GM21737 (cell line): ENCODE results near the gene DOCK1.

Experiments used
- ATAC-seq: cut with Tn5 transposase; IDR thresholded peaks from one replicate; pipeline ENCODE4 v1.9.1; 2021; ENCODE audit warnings: mild to moderate bottlenecking, moderate library complexity; ENCODE audit not compliant: unreplicated experiment

The DOCK1 gene

DNA sequence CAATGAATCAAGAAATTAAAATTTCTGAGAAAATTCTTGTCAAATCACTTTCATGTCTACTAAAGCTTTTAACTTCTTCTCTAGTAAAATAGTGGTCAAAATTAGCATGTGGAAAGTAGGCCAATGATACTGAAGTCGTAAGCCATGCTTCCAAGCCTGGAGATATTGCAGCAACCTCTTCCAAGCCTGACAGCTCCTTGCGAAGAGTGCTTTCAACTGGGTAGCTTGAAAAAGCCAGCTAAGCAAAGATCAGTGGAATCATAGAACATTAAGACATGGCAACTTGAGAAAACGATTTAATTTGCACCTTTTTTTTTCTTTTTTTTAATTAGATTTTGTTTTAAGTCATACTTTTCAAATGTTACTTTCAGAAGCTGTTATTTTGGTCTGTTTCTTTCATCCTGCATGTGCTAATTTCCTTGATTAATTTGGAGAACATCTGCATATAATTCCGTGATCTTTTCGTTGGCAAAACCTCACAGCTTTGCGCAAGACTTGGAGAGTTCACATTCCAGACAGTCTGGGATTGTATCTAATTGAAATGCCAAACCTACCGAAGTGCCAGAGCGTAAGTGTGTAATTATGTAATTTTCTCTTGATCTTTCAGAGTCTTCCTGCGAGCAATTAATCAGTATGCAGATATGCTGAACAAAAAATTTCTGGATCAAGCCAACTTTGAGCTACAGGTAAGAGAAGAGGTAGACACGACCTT lies 433.3 kb downstream of the DOCK1 start:
- ATAC-seq: no peak

DNA sequence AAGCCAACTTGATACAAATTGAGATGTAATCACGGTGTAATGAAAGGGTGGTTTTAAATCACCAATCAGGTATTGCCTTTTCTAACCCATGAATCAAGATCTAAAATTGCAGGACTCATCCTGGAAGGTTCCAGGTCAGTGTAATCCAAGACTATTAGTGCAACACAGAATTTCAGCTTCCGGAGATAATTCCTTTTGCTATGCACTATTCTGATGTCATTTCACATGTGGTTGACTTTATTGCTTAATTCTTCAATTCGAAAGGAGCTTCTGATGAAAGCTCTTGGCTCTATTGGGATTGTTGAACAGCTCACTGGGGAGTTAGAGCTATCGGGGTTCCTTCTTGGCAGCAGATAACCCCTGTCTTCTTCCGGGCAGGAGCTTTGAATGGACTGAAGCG lies 438.6 kb downstream of the DOCK1 start:
- no peak for ATAC-seq

- ATAC-seq: no peak
Observed at GRCh38 chr10:127344346-127344745, 439.1 kb downstream of the DOCK1 start.

- no peak for ATAC-seq
Observed at GRCh38 chr10:127345231-127345965, 440.2 kb downstream of the DOCK1 start.

DNA sequence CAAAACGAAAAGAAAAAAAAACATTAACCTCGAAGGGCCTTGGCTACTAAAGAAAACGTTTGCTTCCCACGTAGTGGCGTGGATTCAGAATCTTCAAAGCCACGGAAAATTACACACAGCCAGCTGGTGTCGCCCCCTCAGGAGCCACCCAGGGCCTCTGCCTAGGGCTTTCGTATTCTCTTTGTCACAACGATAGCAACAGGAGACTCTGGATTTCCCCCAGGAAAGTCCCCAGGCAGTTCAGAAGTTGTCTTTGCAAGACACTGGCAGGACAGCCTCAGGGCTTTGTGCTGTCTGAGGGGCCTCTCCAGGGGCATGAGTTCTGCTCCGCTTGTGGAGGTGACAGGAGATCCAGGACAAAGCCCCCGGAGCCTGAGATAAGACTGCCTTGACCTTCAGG lies 441.4 kb downstream of the DOCK1 start:
- no peak for ATAC-seq

DNA sequence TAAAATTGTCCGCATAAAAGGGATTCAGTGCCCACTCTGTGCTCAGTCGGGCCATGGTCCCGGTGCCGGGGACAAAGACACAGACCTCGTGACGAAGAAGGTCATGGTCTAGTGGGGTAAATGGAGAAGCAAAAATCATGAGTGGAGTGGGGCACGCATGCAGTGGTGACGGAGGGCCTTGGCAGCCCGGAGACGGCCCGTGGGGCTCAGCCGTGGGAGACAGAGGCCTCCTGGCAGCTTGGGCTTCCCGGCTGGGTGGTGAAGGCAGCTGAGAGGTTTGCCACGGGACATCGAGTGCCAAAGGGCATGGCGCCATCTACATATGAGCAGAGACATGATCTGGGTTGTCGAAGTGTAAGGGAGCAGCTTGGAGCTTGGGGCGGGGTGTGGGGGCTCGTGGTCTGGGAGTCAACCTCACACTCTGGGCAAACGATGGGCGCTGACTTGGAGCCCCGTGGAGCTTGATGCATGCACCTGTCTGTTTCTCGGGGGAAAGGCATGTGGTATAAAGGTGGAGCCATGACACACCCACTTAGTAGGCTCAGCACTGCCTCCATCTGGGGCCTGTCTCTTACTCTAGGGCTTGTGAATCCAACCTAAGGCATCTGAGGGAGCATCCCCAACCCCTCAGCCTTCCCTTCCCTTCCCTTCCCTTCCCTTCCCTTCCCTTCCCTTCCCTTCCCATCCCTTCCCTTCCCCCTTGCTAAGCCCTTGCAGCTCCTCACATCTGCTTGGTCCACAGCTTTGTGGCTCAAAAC lies 442.2 kb downstream of the DOCK1 start:
- ATAC-seq: no peak

DNA sequence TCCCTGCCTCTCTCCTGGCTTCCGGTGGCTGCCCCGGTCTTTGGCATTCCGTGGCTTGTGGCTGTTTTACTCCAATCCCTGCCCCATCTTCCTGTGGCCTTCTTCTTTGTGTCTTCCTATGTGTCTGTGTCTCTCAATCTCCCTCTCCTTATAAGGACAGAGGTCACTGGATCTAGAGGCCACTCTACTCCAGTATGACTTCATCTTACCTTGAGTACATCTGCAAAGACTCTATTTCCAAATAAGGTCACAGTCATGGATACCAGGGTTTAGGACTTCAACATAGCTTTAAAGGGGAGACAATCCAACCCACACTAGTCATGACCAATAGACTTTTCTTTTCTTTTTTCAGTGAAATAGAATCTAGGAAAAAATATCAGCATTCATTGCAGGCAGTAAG lies 444.5 kb downstream of the DOCK1 start:
- no peak for ATAC-seq

DNA sequence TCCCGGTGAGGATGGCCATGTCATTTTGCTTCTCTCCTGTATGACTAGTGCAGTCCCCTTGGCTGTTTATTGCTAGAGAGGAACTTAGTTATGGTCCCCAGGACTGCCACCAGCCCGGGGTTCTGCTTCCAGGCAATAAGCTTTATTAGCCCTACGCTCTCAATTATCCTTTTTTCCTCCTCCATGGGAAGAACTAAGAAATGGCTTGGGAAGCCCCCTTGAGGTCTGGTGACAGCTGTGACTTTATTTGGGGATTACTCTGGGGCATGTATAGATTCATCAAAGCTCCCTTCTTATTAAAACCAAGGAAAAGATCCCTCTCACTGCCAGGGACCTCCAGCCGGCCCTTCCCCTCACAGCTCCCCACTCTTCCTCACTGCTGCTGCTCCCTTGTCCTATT lies 446.3 kb downstream of the DOCK1 start:
- no peak for ATAC-seq

GRCh38 chr10:127353544-127353943 lies 448.3 kb downstream of the DOCK1 start:
- no peak for ATAC-seq

DNA sequence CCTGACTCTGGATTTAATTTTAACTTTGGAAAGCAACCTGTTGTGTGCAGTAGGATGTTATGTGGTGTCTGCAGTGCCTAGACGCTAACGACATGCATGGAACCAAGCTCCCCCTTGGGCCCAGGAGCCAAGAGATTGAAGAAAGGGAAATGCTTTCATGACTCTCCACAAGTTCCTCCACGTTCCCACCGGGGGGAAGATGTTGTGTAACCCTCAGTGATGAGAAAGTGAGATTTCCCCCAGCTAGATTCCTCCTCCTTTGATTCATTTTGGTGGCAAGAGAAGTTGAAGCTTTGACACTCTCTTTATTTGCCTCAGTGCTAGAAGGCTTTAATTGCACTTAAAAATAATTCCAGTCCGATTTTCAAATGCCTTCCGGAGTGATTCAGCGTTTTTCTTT lies 449.0 kb downstream of the DOCK1 start:
- ATAC-seq: no peak

- no peak for ATAC-seq
Observed at GRCh38 chr10:127354992-127355391, 449.8 kb downstream of the DOCK1 start.

- no peak for ATAC-seq
Observed at GRCh38 chr10:127356360-127356759, 451.1 kb downstream of the DOCK1 start.

DNA sequence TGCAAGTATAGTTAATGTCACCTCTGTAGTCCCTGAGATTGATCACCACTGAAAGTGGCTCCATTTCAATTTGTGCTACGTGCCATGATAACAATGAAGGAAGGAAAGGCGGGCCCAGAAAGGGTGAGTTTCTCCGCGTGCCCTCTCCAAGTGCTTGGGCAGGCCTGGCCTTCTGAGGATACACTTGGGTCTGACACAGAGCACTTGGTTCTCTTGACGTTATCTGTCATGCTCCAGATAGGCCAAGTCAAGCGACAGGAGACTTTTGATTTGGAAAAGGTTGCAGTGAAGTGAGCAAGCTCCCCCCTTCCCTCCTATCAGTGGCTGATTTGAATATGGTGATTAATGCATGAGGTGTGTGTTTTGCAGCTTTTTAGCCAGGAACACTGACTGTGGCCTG lies 452.0 kb downstream of the DOCK1 start:
- ATAC-seq: no peak

- ATAC-seq: no peak
Observed at GRCh38 chr10:127358337-127358736, 453.1 kb downstream of the DOCK1 start.

DNA sequence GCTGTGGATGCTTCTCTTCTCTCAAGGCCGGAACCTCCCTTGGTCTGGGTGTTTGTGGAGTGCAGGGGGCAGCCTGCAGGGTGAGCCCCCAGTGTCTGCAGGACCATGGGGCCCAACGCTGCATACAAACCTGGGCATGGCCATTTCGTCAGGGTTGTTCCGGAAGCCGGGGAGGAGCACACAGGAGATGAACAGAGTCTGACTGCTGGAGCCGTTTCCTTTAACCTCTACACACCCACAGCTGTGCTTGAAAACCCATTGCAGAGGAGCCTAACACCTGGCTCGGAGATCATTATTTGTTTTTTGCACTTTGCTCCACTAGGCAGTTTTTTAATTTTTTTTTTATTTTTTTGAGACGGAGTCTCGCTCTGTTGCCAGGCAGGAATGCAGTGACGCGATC lies 458.8 kb downstream of the DOCK1 start:
- no peak for ATAC-seq

- no peak for ATAC-seq
Observed at GRCh38 chr10:127368101-127368500, 462.9 kb downstream of the DOCK1 start.

DNA sequence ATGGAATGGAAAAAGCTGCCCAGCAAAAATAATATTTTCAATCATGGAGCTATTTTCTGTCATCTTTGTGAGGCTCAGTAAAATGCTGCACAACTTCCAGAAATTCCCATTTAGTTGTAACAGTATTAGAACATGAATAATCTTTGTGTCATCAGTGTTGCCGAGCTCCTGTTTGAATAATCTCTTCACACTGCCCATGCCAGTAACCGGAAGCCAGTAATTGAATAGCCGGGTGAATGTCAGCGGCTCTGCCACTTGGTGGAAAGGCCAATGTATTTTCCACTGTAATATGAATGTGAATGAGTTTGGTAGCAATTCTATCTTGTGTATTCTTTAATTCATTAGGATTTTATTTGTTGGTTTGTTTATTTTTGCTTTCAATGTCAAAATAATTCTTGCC lies 463.7 kb downstream of the DOCK1 start:
- ATAC-seq: no peak

- no peak for ATAC-seq
Observed at GRCh38 chr10:127370601-127371000, 465.4 kb downstream of the DOCK1 start.

GRCh38 chr10:127372361-127372760 lies 467.1 kb downstream of the DOCK1 start:
- no peak for ATAC-seq

GRCh38 chr10:127374074-127374680 lies 468.9 kb downstream of the DOCK1 start:
- ATAC-seq: no peak

GRCh38 chr10:127374901-127375300 lies 469.7 kb downstream of the DOCK1 start:
- ATAC-seq: no peak
